Measurements from ENCODE around the gene LEFTY2.
"Not testable (repeated sequence)": the region's sequence is repeated elsewhere in the genome, so short reads cannot be mapped to it uniquely, and the experiment has no call there.

The LEFTY2 gene

DNA sequence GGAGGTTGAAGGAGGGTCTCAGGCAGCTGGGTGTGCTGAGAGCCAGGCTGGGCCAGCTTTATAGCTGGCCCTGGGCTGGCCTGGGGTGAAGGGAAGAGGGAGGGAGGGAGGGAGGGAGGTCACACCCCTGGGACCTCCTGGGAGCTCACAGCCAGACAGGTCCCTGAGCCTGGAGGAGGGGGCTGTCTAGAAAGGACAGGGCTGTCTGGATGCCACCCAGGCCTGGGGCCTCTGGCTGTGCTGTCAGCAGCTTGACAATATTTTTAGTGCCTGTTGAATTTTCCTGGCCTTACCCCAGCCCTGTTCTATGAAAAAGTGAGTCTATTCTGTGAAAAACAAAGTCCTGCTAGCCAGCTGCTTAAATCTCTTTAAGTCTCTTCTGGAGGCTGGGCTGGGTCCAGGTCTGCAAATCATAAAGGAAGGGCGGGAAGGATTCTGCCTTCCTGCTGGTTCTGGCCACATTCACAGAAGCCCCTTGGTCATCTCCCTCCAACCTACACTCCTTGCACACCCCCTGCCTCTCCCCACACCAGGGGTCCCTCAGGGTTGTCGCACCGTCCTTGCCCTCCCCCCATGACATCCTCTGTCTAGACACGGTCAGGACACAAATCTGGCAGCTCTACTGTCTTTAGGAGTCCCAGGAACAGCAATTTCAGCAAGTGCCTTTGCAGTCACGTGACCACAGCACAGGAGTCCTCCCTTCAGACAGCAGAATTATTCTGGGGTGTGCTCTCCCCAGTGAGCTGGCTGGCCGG lies at the start of gene LEFTY2:
TSS of gene LEFTY2 (minus strand) at position 34 of the 755 bp plus-strand sequence. CDS start 80 bp downstream, outside the sequence.
- no peak for DNase-seq

DNA sequence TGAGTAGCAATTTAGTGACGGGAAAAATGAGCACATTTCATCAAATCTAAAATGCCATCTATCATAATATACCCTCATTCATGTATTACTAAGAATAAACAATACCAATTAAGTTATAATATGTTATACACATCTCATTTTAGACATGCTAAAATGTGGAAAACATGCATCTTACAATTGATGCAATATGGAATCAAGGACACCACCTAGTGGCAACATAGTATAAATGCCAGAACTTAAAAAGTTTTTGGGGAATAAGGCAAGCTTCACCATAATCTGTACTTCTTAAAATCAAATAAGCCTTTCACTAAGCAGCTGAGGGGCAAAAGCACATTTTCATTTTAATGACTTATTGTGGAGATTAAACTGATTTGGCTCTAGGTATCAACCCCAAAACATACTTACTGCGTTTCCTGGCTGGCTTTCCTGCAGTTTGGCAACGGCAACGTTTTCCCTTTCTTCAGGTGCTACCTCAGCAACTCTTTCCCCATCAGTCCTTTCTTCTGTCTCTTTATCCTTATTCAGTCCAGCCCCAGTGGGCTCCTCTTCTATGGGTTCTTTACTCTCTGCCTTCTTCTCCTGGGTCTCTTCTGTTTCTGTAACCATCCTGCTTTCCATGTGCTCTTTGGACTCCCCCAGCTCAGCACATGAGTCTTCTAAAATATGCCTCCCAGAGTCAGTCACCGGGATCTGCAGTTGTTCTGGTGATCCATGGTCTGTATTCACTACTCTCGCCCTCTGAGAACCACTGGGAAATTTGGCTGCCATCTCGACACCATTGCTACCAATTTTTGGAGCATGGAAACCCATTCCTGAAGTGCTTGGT lies 46.7 kb upstream of the LEFTY2 start:
- DNase-seq = peak; percentile 40

DNA sequence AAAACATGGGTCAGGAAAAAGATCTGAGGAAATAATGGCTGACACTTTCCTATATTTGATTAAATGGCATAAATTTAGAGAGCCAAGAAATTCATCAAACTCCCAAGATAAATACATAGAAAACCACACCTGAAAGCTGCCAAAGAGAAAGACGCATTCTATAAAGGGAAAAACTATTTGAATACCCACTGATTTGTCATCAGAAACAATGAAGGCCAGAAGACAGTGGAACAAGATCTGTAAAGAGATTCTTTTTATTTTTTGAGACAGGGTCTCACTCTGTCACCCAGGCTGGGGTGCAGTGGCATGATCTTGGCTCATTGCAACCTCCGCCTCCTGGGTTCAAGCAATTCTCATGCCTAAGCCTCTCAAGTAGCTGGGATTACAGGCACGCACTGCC lies 40.7 kb upstream of the LEFTY2 start:
- no peak for DNase-seq

- DNase-seq = peak; percentile 35
Observed at GRCh38 chr1:225980005-225980836, 39.2 kb upstream of the LEFTY2 start.

DNA sequence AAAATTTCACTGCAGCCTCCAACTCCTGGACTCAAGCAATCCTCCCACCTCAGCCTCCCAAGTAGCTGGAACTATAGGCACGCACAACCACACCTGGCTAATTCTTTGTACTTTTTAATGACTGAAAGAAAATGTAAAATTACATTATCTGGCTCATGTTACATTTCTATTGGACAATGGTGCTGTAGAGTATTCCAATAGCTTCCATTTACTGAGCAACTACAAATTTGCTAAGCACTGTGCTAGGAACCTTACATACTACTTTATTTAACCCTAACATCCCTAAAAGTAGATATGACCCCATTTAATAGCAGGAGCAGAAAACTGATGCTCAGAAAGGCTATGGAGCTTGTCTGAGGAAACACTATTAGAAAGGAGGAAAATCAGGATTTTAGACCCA lies 38.4 kb upstream of the LEFTY2 start:
- no peak for DNase-seq

GRCh38 chr1:225977937-225978748 lies 37.1 kb upstream of the LEFTY2 start:
- DNase-seq = no peak

GRCh38 chr1:225975146-225975545 lies 34.1 kb upstream of the LEFTY2 start:
- DNase-seq = not testable (repeated sequence)

GRCh38 chr1:225974454-225974853 lies 33.4 kb upstream of the LEFTY2 start:
- DNase-seq = no peak

DNA sequence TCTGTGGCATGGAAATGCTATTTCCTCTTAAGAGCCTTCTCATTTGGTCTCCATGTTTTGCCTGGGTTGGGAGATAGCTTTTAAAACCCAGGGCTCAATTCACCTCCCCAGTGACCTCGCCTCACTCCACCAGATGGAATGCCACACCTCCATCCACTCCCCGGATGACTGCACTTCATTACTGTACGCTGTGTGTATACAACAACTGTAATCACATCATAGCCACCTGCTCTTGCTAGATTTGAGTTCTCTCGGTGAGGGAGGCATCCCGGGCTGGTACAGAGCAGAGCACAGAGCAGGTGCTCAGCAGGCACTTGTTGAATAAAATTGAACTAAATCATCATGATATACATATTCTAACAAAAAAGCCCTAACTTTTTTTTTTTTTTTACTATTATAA lies 32.1 kb upstream of the LEFTY2 start:
- DNase-seq = peak; percentile 96

DNA sequence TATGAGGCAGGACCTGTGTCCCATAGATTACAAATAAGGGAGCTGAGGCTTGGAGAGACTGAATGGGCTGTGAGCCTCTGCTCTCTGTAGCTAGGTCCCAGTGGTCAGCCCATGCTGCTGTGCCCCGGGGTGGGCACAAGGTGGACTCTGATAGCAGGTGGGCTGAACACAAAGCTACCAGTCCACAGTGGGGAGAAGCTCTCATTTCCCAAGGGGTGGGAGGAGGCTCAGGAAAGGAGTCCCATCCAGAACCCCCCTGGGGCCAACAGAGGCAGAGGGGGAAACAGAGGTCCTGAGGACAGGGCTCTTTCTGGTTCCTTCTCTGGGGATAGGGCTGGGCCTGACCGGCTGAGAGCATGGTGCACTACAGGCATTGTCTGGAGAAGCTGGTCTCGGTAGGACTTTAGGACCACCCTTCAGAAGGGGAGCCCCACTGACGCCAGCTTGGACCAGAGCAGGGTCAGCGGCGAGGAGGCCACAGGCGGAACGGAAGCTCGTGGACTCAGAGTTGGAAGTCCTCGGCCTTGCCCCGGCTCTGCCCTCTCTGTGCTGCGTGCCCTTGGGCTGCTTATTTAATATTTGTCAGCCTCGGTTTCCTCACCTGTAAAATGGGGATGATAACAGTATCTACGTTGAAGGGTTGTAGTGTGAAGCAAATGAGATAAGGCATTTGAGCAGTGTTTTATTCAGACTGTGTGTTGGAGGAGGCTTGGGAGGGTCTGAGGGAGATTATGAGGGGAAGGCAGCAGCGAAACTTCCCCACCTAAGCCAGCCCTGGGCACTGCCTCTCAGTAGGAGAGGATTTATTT lies 31.5 kb upstream of the LEFTY2 start:
- no peak for DNase-seq

DNA sequence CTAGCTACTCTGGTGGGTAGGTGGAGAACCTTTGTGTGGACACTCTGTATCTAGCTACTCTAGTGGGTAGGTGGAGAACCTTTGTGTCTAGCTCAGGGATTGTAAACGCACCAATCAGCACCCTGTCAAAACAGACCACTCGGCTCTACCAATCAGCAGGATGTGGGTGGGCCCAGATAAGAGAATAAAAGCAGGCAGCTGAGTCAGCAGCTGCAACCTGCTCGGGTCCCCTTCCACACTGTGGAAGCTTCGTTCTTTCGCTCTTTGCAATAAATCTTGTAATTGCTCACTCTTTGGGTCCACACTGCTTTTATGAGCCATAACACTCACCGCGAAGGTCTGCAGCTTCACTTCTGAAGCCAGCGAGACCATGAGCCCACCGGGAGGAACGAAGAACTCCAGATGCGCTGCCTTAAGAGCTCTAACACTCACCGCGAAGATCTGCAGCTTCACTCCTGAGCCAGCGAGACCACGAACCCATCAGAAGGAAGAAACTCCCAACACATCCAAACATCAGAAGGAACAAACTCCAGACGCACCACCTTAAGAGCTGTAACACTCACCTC lies 29.7 kb upstream of the LEFTY2 start:
- not testable (repeated sequence) for DNase-seq

DNA sequence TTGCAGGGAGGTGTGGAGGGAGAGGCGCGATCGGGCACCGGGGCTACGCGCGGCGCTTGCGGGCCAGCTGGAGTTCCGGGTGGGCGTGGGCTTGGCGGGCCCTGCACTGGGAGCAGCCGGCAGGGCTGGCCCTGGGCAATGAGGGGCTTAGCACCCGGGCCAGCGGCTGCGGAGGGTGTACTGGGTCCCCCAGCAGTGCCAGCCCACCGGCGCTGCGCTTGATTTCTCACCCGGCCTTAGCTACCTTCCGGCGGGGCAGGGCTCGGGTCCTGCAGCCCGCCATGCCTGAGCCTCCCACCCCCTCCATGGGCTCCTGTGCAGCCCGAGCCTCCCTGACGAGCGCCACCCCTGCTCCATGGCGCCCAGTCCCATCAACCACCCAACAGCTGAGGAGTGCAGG lies 28.7 kb upstream of the LEFTY2 start:
- DNase-seq = not testable (repeated sequence)

DNA sequence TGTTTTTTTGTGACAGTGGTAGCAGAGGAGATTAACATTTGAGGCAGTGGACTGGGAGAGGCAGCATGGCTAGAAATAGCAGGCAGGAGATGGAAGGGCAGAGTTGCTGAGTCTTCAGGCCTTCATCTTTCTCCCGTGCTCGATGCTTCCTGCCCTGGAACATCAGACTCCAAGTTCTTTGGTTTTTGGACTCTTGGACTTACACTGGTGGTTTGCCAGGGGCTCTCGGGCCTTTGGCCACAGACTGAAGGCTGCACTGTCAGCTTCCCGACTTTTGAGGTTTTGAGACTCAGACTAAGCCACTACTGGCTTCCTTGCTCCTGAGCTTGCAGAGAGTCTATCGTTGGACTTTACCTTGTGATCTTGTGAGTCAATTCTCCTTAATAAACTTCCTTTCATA lies 24.2 kb upstream of the LEFTY2 start:
- no peak for DNase-seq

- no peak for DNase-seq
Observed at GRCh38 chr1:225963735-225964530, 22.9 kb upstream of the LEFTY2 start.

GRCh38 chr1:225962440-225962975 lies 21.5 kb upstream of the LEFTY2 start:
- peak; percentile 22 for DNase-seq

- no peak for DNase-seq
Observed at GRCh38 chr1:225961659-225962439, 20.8 kb upstream of the LEFTY2 start.

GRCh38 chr1:225958041-225958440 lies 17.0 kb upstream of the LEFTY2 start:
- no peak for DNase-seq

DNA sequence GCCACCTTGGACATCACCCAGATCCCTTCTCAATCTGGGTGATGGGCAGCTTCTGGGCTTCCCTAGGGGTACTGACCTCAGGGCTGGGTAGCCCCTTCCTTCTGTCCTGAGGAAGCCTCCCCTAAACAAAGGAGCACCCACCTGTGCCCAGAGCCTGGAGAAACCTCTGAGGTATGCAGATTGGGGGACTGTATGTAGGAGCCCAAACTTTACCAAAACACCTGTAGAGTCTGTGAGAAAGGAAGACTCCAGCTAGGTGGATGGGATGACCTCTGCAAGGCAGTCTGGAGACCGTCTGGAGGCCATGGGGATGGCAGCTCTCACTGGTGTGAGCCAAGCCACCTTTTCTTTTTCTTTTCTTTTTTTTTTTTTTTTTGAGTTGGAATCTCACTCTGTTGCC lies 13.7 kb upstream of the LEFTY2 start:
- no peak for DNase-seq

GRCh38 chr1:225953315-225953714 lies 12.3 kb upstream of the LEFTY2 start:
- no peak for DNase-seq

Data from NCI-H774 (cell line).